GM10248 (cell line): ENCODE results near the gene JAG2.

ENCODE experiments used
- CTCF ChIA-PET: fragments of 300-600 bp; sonication (Branson Sonifier 250); formaldehyde crosslinking; extraction: SDS; loops from one replicate; lab custom pipeline; 2021; ENCODE audit warnings: antibody characterized with exemption; lab: Yijun Ruan, JAX
- POLR2A ChIA-PET: fragments of 350-650 bp; sonication (Branson Sonifier 250); formaldehyde crosslinking; extraction: SDS; loops from one replicate; lab custom pipeline; 2020; ENCODE audit warnings: antibody characterized with exemption; lab: Yijun Ruan, JAX
- DNase-seq: peaks from one replicate; pipeline ENCODE4 v3.0.0; 2012; ENCODE audit errors: extremely low spot score
- CTCF ChIP-seq: IDR thresholded peaks from 2 replicates; pipeline ENCODE4 v1.5.1; 2012; ENCODE audit warnings: mild to moderate bottlenecking, low read depth; ENCODE audit errors: extremely low read depth, missing control alignments, control extremely low read depth

Gene JAG2

DNA sequence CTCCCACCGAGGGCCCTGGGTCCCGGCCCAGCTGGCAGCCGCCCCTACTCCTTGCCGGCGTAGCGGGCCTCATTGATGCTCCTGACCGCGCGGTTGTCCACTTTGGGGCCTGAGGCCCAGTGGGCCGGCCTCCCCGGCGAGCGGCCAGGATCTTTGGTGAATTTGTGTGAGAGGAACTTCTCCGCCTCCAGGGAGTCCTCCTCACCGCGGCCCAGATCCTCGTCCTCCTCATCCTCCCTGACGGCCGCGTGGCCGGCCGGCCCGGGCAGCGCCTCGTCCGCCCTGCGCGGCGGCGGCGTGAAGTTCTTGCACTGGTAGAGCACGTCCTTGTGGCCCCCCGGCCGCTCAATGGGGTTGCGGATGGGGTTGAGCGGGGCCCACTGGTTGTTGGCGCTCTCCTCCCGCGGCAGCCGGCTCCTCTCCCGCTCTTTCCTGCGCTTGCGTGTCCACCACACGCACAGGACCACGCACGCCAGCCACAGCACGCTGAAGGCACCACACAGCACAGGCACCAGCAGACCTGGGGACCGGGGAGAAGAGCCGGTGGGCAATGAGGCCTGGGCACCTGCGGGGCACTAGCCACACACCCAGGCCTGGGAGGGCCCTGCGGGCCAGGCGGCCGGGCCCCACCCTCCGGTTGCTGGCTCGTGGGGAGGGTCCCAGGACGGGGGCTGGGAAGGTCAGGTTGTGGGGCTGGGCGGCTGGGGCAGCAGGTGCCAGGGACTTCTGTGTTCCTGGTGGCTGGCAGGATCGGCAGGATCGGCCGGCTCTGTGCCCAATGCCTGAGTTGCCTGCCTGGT, 25.7 kb downstream of the JAG2 start:
- no peak for TF ChIP-seq CTCF
- no peak for DNase-seq
- POLR2A ChIA-PET, result no interaction called here
- CTCF ChIA-PET, result no interaction called here

DNA sequence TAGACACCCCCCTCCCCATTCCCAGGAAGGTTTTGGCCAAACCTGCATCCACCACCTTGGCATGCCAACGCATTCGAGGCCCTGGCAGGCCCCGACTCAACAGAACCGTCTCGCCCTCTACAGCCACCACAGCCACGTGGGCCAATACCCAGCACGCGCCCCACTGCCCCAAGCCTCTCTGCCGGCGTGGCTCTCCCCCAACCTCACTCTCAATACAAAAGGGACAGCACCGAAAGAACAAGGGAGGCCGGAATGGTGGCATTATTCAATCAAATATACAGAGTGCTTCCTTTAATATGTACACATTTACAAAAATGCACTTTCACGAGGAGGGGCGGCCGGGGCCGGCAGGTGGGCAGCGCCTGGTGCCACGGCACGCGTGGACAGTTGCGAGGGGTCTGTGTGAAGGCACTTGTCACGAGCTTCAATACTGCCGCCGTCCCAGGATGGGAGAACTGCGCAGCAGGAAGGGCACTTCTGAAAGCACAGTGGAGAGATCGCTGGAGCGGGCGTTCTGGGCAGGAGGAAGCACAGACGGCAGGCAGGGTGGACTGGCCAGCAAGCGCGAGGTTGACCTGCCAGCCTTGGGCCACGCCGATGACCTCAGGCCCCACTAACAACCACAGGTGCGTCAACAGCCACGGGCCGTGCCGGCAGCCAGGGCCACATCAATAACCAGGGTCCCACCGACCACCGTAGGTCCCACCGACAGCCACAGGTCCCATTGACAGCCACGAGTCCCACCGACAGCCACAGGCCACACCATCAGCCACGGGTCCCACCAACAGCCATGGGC, 26.9 kb downstream of the JAG2 start:
- TF ChIP-seq CTCF, result no peak
- ChIA-PET CTCF (no interaction called here), POLR2A (no interaction called here)
- DNase-seq, result no peak

- POLR2A ChIA-PET, result no interaction called here
- CTCF ChIA-PET, result no interaction called here
- no peak for TF ChIP-seq CTCF
- no peak for DNase-seq
Observed at GRCh38 chr14:105141026-105141425, 27.6 kb downstream of the JAG2 start.

- ChIA-PET POLR2A (no interaction called here), CTCF (no interaction called here)
- no peak for DNase-seq
- TF ChIP-seq CTCF, result no peak
Observed at GRCh38 chr14:105140581-105140980, 28.0 kb downstream of the JAG2 start.

GRCh38 chr14:105139831-105140239, 28.7 kb downstream of the JAG2 start:
- CTCF ChIA-PET, result no interaction called here
- POLR2A ChIA-PET, result no interaction called here
- DNase-seq, result no peak
- no peak for TF ChIP-seq CTCF

DNA sequence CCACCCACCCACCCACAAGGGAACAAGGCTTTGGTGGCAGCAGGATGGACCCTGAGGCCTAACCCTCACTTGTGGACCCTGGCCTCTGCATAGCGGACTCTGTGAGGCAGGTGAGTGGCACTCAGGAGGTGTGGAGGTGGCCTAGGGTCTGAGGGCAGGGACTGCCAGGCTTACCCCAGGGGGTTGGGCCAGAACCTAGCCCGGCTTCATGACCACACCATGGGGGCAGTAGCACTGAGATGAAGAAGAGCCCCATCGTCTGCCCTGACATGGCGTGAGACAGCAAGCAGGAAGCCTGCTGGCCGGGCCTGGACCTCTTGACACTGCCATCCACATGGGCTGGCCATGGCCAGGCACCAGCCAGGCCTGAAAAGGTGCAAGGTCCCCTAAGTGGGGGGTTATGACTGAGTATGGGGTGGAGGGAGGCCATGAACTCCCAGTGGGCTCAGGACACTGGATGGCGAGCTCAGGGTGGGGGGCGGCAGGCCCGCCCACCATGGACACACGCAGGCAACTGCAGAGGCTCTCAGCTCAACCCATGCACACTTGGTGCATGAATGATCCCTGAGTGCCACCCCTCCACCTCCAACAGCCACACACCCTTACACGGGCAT, 29.3 kb downstream of the JAG2 start:
- ChIA-PET CTCF (no interaction called here), POLR2A (no interaction called here)
- no peak for TF ChIP-seq CTCF
- DNase-seq, result no peak
